Stomach (tissue), 19 donors: ENCODE results near the gene PATE4. TPM values are rescaled to one million over a fixed set of nuclear protein-coding genes. Genes with fewer than 3 reads are reported as not detected.

Experiments used
- DNase-seq, 2 donors: peaks; one replicate each; pipeline versions ENCODE4 v3.0.0 to v3.0.0-alpha.2; 2013 to 2019
- H3K27ac ChIP-seq, 5 donors: fragments of 200-600 bp in 4 of 5; sonication (generic) in 4 of 5; one replicate each; pipeline ENCODE4 v1.5.1; 2013 to 2019; ENCODE audit warnings: mild to moderate bottlenecking in 1 of 5, moderate library complexity in 1 of 5
- H3K27me3 ChIP-seq, 3 donors: fragments of 200-600 bp; sonication (generic); one replicate each; pipeline ENCODE4 v1.5.1; 2017 to 2019; ENCODE audit warnings: mixed run types in 1 of 3
- H3K36me3 ChIP-seq, 4 donors: fragments of 200-600 bp; sonication (generic); 1 replicate in 3 of 4; 2 replicates in 1 of 4; pipeline ENCODE4 v1.5.1; 2016 to 2019
- H3K4me1 ChIP-seq, 4 donors: fragments of 200-600 bp; sonication (generic); one replicate each; pipeline ENCODE4 v1.5.1; 2016 to 2019
- H3K4me3 ChIP-seq, 4 donors: fragments of 200-600 bp; sonication (generic) in 3 of 4; one replicate each; pipeline ENCODE4 v1.5.1; 2016 to 2019; ENCODE audit warnings: mild to moderate bottlenecking in 1 of 4
- H3K9me3 ChIP-seq, 4 donors: fragments of 200-600 bp; sonication (generic); one replicate each; pipeline ENCODE4 v1.5.1; 2016 to 2019
- CTCF ChIP-seq, 7 experiments: fragments of 450-650 bp in 4 of 7; fragments of 200-600 bp in 3 of 7; sonication (generic) in 3 of 7; IDR thresholded peaks; one replicate each; pipeline ENCODE4 v1.5.1; 2016 to 2019; ENCODE audit warnings: antibody characterized with exemption in 7 of 7, control low read depth in 2 of 7, mild to moderate bottlenecking in 1 of 7
- EP300 ChIP-seq: sonication (generic); formaldehyde crosslinking; IDR thresholded peaks from one replicate; pipeline ENCODE4 v1.6.1; 2017; ENCODE audit warnings: antibody characterized with exemption
- POLR2A ChIP-seq, 4 donors: fragments of 450-650 bp; IDR thresholded peaks; one replicate each; pipeline ENCODE4 v1.6.1; 2016; ENCODE audit warnings: antibody characterized with exemption in 4 of 4, control low read depth in 2 of 4, mild to moderate bottlenecking in 1 of 4, moderate library complexity in 1 of 4
- POLR2AphosphoS5 ChIP-seq, 3 donors: sonication (generic); formaldehyde crosslinking; IDR thresholded peaks; one replicate each; pipeline ENCODE4 v1.6.1; 2016; ENCODE audit warnings: antibody characterized with exemption in 3 of 3
- WGBS, 5 donors: extraction: QIAGEN DNeasy Blood & Tissue Kit in 3 of 5; methylation state at CpG; one replicate each; pipeline versions ENCODE4 v1.1.5 to v1.1.7; 2013 to 2018; 5-methylcytosine and 5-hydroxymethylcytosine counted together
- intact Hi-C: fragments of 100-400 bp; cut with DNase I; formaldehyde crosslinking; loops from one replicate; pipeline ENCODE4 v1.15.1; 2023; ENCODE audit warnings: low total_unique reads
- long read RNA-seq, 10 donors: transcript quantifications; one replicate each; lab custom pipeline, GENCODE V29; 2026
- polyA plus RNA-seq, 3 donors: library from polyadenylated mRNA; stranded (reverse); fragments of 200-250 nt; gene quantifications; one replicate each; pipeline ENCODE4 v1.2.3, GENCODE V29; 2013
- total RNA-seq, 5 donors: library from RNA; depleted of rRNA; stranded (reverse); fragments of >200 nt; gene quantifications; one replicate each; pipeline versions ENCODE4 v1.1.0 to v1.2.3, GENCODE V29; 2014 to 2016
- donor health status: healthy with polysubstance abuse.
- donor health status: Bipolar disorder and iron deficiency.
- donor health status: healthy.

Gene PATE4
- total RNA-seq (not detected), polyA plus RNA-seq (not detected)
- long read RNA-seq, donor 1 = 0 reads
- long read RNA-seq, donor 2 = 0 reads
- long read RNA-seq, donor 3 = 0 reads
- long read RNA-seq, donor 4 = 0 reads
- long read RNA-seq, donor 5 = 0 reads
- long read RNA-seq, donor 6 = 0 reads
- long read RNA-seq, donor 7 = 0 reads
- long read RNA-seq, donor 8 = 0 reads
- long read RNA-seq, donor 9 = 0 reads
- long read RNA-seq, donor 10 = 0 reads

GRCh38 chr11:125833016-125833415 lies at the start of gene PATE4:
PATE4 (plus strand) TSS chr11:125833316; CDS start chr11:125833360, 44 bp downstream.
- intact Hi-C loops = no loop called here
- no peak for DNase-seq
- no peaks in the 10 kb centered on the region for H3K4me1 ChIP-seq
- WGBS, 5 donors = 16 to 41% (median 19%) methylated on average over 3 of the region's 3 CpGs
- H3K27me3 ChIP-seq = no peaks in the 10 kb centered on the region
- no peaks in the 10 kb centered on the region for H3K36me3 ChIP-seq
- H3K27ac ChIP-seq = no peak within 1 kb of the TSS
- peaks cover 0 to 23% (median 15%) of the 10 kb centered on the region in 4 donors for H3K9me3 ChIP-seq
- no peak within 1 kb of the TSS for H3K4me3 ChIP-seq
- TF ChIP-seq POLR2A (IDR thresholded peaks at IDR 0.05) = no peak
- no peak for TF ChIP-seq CTCF (IDR thresholded peaks at IDR 0.05)
- no peak for TF ChIP-seq POLR2AphosphoS5 (IDR thresholded peaks at IDR 0.05)
- TF ChIP-seq EP300 = no peak

GRCh38 chr11:125784678-125785077 lies 48.4 kb upstream of the PATE4 start:
- Histone ChIP-seq H3K4me1 (no peaks in the 10 kb centered on the region), H3K4me3 (no peak overlapping the region), H3K9me3 (no peaks in the 10 kb centered on the region), H3K27me3 (no peaks in the 10 kb centered on the region), H3K36me3 (no peaks in the 10 kb centered on the region), H3K27ac (no peak overlapping the region)
- 52 to 66% (median 56%) methylated on average over 2 of the region's 2 CpGs for WGBS, 5 donors
- DNase-seq = no peak
- intact Hi-C loops = no loop called here
- TF ChIP-seq EP300 (no peak), POLR2A (IDR thresholded peaks at IDR 0.05) (no peak), CTCF (IDR thresholded peaks at IDR 0.05) (no peak), POLR2AphosphoS5 (IDR thresholded peaks at IDR 0.05) (no peak)

- intact Hi-C loops = no loop called here
- Histone ChIP-seq H3K4me1 (no peaks in the 10 kb centered on the region), H3K27ac (no peak within 1 kb of the TSS), H3K4me3 (no peak within 1 kb of the TSS), H3K27me3 (no peaks in the 10 kb centered on the region), H3K9me3 (peaks cover 0 to 11% (median 0%) of the 10 kb centered on the region in 4 donors), H3K36me3 (no peaks in the 10 kb centered on the region)
- DNase-seq = no peak
- TF ChIP-seq POLR2A (IDR thresholded peaks at IDR 0.05) (no peak), EP300 (no peak), POLR2AphosphoS5 (IDR thresholded peaks at IDR 0.05) (no peak), CTCF (IDR thresholded peaks at IDR 0.05) (no peak)
- 46 to 64% (median 59%) methylated on average over 2 of the region's 2 CpGs for WGBS, 5 donors
Observed at GRCh38 chr11:125787827-125788226, 45.3 kb upstream of the PATE4 start, which contains the start of gene PATE3. PATE3 (plus strand) TSS chr11:125788127; CDS start chr11:125788152, 25 bp downstream.

GRCh38 chr11:125790825-125791224 lies 42.3 kb upstream of the PATE4 start:
- H3K4me3 ChIP-seq = no peak overlapping the region
- no peaks in the 10 kb centered on the region for H3K36me3 ChIP-seq
- intact Hi-C loops = no loop called here
- no peak overlapping the region for H3K27ac ChIP-seq
- TF ChIP-seq POLR2AphosphoS5 (IDR thresholded peaks at IDR 0.05) = no peak
- TF ChIP-seq POLR2A (IDR thresholded peaks at IDR 0.05) = no peak
- no peak for TF ChIP-seq CTCF (IDR thresholded peaks at IDR 0.05)
- no peak for TF ChIP-seq EP300
- no peaks in the 10 kb centered on the region for H3K27me3 ChIP-seq
- peaks cover 0 to 25% (median 0%) of the 10 kb centered on the region in 4 donors for H3K9me3 ChIP-seq
- 86 to 94% (median 93%) methylated on average over 4 of the region's 4 CpGs for WGBS, 5 donors
- no peak for DNase-seq
- H3K4me1 ChIP-seq = no peaks in the 10 kb centered on the region
